OCI-M1 (cell line): ENCODE measurements around the gene ATG2B.
A peak's percentile ranks its signal among the peaks of the same experiment; 100 is the strongest.
"Not testable (repeated sequence)": the region's sequence is repeated elsewhere in the genome, so short reads cannot be mapped to it uniquely, and the experiment has no call there.

Experiments used
- DNase-seq: peaks from one replicate; lab custom pipeline; 2025; lab: John Stamatoyannopoulos, UW

The ATG2B gene

GRCh38 chr14:96252323-96252998 lies 110.7 kb downstream of the ATG2B start:
- DNase-seq = no peak

DNA sequence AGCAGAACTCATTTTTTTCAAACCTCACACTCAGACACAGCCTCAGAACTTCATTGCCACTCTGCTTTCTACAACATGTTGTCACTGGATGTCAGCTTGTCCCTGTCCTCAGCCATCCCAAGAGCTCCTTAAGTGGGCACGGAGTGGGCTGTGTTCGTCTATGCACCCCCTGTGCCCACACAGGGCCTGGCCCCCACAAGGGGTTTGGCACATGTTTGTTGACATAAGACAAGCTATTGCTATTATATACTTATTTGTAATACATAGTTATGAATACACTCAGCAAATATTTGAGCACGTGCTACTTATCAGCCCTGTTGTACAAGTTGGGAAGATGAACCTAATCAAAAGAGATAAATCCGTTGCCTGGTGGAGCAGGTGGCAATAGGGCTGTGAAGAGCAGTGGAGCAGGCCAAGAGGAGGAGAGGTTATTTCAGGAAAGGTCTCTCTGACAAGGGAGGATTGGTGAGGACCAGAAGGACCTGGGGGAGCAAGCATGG lies 111.4 kb downstream of the ATG2B start:
- DNase-seq = no peak

- DNase-seq = no peak
These were observed 112.7 kb downstream of the ATG2B start for GRCh38 chr14:96250485-96250884.

DNA sequence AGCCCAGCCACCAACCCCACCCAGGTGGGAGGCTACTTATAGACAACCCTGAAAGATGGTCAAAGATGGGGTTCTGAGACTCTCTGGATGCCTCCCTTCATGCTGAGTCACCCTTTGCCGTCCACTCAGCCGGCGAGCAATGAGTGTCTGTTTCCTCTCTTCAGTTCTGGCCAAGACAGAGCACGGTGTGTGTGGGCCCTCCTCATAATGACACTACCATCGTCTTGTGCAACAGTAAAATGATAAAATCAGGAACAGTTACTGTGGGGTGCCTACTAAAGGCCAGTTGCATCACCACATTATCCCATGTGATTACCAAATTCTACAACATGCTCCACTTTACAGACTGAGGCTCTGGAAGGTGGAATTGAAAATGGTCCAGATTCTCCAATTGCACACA lies 114.1 kb downstream of the ATG2B start:
- peak; percentile 61 for DNase-seq

- no peak for DNase-seq
These were observed 116.1 kb downstream of the ATG2B start for GRCh38 chr14:96247031-96247430.

DNA sequence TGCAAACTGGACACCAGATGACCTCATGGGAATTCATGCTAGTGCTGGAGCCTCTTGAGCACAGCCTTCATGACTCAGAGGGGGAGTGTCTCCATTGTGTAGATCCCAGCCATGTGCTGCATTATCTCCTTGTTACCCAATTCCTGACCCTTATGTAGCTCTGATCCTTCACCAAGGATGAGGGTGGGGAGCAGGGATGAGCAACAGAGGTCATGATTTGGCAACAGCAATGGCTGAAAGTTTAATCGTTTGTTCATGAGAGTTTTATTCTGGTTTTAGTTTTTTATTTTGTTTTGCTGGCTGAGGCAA lies 116.6 kb downstream of the ATG2B start:
- DNase-seq = peak; percentile 1

DNA sequence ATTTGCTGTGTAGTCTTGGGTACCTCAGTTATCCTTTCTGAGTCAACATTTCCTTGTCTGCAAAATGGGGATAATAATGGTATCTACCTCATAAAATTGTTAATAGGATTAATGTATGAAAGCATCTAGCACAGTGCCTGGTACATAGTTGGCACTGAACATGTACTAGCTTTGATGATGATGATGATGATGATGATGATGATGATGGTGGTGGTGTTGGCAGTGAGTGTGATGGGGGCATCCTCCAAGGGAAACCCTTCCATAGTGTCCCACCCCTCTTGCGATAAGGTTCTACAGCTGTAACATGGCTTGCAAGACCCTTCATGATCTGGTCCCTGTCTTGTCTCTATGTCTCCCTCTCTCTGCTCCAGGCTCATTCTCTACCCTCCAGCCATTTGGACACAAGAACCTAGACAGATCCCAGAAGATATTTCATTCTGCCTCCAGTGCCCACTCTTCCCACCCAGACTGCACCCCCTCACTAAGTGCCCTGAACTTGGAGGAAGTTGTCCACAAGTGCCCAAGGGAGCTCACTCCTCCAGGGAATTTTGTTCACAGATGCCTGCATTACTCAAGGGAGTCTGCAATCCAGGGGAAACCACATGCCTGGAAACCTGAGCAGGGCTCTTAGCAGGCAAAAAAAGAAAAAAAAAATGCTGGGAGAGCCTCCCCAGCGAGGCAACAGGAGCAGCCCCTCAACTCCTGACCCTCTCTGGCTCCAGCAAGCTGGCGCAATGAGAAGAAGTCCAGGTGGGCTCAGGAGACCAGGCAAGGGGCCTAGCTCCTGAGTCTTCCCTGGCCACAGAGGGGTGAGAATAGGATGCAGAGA lies 117.2 kb downstream of the ATG2B start:
- no peak for DNase-seq

- not testable (repeated sequence) for DNase-seq
These were observed 118.1 kb downstream of the ATG2B start for GRCh38 chr14:96245074-96245473.

DNA sequence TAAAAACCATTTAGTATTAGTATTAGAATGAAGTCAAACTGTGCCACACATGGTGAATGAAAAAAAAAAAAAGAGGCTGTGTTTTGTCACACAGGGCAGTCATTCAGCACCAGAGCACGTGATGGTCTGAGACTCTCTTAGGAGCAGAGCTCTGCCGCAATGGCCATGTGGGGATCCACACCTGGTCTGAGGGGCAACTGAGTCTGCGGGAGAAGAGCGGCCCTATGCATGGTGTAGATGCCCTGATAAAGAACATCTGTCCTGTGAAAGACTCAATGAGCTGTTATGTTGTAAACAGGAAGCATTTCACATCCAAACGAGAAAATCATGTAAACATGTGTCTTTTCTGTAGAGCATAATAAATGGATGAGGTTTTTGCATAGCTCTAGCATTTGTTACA lies 119.4 kb downstream of the ATG2B start:
- DNase-seq = no peak

GRCh38 chr14:96242126-96242525 lies 121.0 kb downstream of the ATG2B start:
- no peak for DNase-seq

- DNase-seq = no peak
These were observed 122.5 kb downstream of the ATG2B start for GRCh38 chr14:96240641-96241040.

- no peak for DNase-seq
These were observed 123.4 kb downstream of the ATG2B start for GRCh38 chr14:96239711-96240141.

DNA sequence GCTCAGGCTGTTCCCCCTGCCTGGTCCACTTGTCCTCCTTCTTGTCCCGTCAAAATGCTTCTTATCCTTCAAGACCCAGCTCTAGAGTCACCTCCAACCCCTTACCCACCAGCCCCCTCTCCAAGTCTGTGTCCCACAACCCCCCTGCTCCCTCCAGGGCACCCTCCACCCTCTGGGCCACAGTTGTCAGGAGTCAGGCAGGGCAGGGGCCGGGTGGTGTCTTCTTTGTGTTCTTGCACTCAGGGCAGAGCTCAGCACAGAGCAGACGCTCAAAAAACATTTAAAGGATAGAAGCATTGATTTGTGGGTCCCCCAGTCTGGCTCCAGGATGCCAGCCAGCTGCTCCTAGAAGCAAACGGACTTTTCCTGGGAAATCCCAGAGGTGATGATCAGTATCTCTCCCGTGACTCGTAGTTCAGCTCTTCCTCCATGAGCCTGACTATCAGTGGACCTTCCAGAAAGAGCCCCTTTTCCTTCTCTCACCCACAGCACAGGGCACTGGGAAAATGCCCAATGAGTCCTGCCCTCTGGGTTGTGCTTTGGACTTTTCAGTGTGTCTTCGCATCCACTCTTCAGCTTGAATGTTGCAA lies 124.4 kb downstream of the ATG2B start:
- no peak for DNase-seq

DNA sequence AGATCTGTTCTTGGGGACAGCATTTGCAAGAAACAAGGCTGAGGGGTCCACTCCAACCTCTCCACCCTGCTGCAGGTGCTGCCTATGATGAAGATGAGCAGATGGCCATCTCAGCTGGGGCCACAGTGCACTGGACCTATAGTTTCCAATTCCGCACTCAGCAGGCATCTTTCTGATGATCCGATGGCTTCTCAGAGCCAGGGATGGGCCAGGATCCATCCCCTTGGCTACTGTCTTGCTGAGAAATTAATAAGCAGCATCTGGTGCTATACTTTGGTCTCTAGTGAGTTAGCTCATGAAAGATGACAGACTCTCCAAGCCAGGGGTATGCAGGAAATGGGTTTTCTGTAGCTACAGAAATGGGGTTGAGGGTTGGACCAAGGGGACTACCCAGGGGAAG lies 125.5 kb downstream of the ATG2B start:
- no peak for DNase-seq

DNA sequence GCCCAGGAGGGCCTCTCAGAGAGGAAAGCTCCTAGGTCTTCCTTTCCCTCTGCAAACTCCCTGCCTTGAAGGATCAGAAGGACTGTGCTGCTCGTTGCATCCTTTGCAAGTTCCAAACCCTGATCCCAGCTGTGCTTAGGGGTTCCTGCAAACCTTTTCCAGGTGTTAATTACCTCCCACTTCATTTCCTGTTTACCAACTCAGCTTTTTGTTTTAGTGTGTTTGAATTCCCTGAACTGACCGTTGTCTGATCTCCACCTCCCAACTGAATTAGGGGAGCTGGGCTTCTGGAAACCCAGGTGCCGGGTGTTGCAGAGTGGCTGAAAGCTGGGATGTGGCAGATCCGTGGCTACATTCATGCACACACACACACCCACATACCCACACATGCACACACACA lies 127.7 kb downstream of the ATG2B start:
- no peak for DNase-seq

DNA sequence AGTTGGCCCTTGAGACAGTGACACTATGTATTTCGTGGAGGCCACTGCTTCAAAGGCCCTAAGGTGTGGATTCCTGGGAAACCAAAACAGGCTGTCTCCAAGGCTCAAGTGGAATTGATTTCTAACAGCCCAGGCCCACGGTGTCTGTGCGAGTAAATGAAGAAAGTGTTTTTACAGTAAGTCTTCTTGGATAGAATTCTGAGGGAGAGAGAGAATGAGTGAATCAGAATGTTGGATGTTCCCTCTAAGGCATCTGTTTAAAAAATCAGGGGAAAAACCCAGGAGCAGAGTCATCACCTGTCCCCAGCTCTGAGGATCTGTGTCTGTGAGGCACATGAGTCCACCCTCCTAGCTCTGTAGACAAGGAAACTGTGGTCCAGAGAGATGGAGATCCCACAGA lies 129.5 kb downstream of the ATG2B start:
- DNase-seq = no peak

GRCh38 chr14:96232506-96232905 lies 130.6 kb downstream of the ATG2B start:
- DNase-seq = no peak

DNA sequence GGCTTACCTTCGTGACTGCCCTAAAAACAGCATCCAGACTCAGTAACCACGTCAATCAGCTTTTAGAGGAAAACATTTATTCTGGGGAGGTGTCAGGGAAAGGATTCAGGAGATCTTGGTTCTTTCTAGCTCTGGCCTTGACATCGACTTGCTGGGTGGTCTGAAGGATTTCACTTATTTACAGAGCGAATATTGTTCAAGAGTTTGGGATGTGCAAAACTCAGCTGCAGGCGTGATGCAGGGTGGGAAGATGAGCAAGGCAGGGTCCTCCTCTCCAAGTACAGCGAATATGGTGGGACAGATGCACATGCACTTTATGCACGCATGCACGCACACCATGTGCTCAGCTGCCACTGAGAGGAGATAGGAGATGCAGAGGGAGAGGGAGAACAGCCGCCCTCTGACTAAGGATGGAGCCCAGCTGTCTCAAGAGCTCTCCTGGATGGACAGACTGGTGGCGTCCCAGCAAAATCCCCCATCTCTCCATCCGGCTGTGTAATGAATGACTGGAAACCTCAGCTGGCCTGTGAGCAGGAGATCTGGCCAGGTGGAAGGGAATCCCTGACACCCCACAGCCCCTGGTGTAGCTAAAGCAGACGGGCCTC lies 131.5 kb downstream of the ATG2B start:
- DNase-seq = no peak

DNA sequence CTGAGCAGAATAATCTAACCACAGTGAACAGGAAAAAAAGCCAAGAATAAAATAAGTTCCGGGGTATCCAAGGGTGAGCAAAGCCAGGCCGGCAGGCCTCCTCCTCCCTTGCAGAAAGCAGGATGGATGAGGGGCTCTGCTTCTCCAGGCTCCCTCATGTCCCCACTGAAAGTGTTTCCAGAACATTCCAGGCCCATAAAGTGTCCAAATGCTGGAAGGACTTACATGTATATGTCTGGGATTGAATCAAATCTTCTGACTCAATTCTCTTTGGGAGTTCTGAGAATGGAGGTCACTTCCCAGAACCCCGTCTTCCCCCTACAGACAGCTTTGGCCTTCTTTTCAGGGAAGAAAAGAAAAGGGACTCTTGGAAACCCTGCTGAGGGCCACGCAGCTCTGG lies 132.1 kb downstream of the ATG2B start:
- DNase-seq = no peak

DNA sequence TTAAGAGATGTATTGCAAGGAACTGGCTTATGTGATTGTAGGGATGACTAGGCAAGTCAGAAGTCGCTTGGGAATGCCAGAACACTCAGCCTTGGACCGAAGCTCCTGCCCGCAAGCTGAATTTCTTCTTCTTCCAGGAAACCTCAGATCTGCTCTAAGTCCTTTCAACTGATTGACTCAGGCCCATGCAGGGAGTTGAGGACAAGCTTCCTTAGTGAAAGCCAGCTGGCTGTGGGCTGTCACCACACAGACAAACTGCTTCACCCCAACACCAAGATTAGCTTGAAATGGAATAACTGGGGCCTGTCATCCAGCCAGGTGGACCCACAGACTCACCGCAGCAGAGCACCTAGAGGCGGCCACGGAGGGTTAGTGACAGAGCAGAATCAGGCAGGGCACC lies 133.8 kb downstream of the ATG2B start:
- DNase-seq = no peak
